Muscle layer of duodenum (tissue), 2 donors: Measurements from ENCODE around the gene LNX1.

Source experiments
- H3K27ac ChIP-seq: one replicate; pipeline ENCODE4 v1.7.0; 2013; ENCODE audit warnings: mild to moderate bottlenecking, low read length
- H3K27me3 ChIP-seq: one replicate; pipeline ENCODE4 v1.7.0; 2013; ENCODE audit warnings: low read depth, mild to moderate bottlenecking, control low read depth, low read length
- H3K36me3 ChIP-seq, 2 donors: one replicate each; pipeline ENCODE4 v1.7.0; 2013; ENCODE audit warnings: low read length in 2 of 2, control low read depth in 1 of 2, mild to moderate bottlenecking in 1 of 2; ENCODE audit not compliant: insufficient read depth in 2 of 2, control insufficient read depth in 1 of 2
- H3K4me1 ChIP-seq, 2 donors: one replicate each; pipeline ENCODE4 v1.7.0; 2013; ENCODE audit warnings: low read length in 2 of 2, mild to moderate bottlenecking in 2 of 2, control low read depth in 1 of 2, moderate library complexity in 1 of 2; ENCODE audit not compliant: insufficient read depth in 2 of 2, control insufficient read depth in 1 of 2
- H3K4me3 ChIP-seq, 2 donors: one replicate each; pipeline ENCODE4 v1.7.0; 2013; ENCODE audit warnings: low read length in 2 of 2, low read depth in 1 of 2, mild to moderate bottlenecking in 1 of 2
- H3K9me3 ChIP-seq, 2 donors: one replicate each; pipeline ENCODE4 v1.7.0; 2013; ENCODE audit warnings: low read length in 2 of 2, control low read depth in 1 of 2, mild to moderate bottlenecking in 1 of 2; ENCODE audit not compliant: control insufficient read depth in 1 of 2
- donor health status: healthy.

Gene LNX1

GRCh38 chr4:53619431-53619830 lies 28.1 kb upstream of the LNX1 start:
- Histone ChIP-seq H3K27me3 (no peaks in the 10 kb centered on the region), H3K9me3 (no peaks in the 10 kb centered on the region), H3K36me3 (no peaks in the 10 kb centered on the region), H3K4me3 (no peak overlapping the region), H3K4me1 (no peaks in the 10 kb centered on the region), H3K27ac (no peak overlapping the region)

- H3K9me3 ChIP-seq: no peaks in the 10 kb centered on the region
- H3K36me3 ChIP-seq: no peaks in the 10 kb centered on the region
- no peaks in the 10 kb centered on the region for H3K4me1 ChIP-seq
- H3K27me3 ChIP-seq: no peaks in the 10 kb centered on the region
- H3K4me3 ChIP-seq: no peak overlapping the region
- H3K27ac ChIP-seq: no peak overlapping the region
Measured at GRCh38 chr4:53618321-53618720, 27.0 kb upstream of the LNX1 start.

GRCh38 chr4:53617101-53617680 lies 25.9 kb upstream of the LNX1 start:
- Histone ChIP-seq H3K27ac (no peak overlapping the region), H3K4me1 (no peaks in the 10 kb centered on the region), H3K36me3 (no peaks in the 10 kb centered on the region), H3K27me3 (no peaks in the 10 kb centered on the region), H3K4me3 (no peak overlapping the region), H3K9me3 (no peaks in the 10 kb centered on the region)

GRCh38 chr4:53616219-53616618 lies 24.9 kb upstream of the LNX1 start:
- Histone ChIP-seq H3K4me1 (no peaks in the 10 kb centered on the region), H3K4me3 (no peak overlapping the region), H3K27me3 (no peaks in the 10 kb centered on the region), H3K36me3 (no peaks in the 10 kb centered on the region), H3K9me3 (no peaks in the 10 kb centered on the region), H3K27ac (no peak overlapping the region)

- H3K27ac ChIP-seq: no peak overlapping the region
- H3K4me3 ChIP-seq: no peak overlapping the region
Measured at GRCh38 chr4:53614591-53614990, 23.3 kb upstream of the LNX1 start.

GRCh38 chr4:53613428-53613827 lies 22.1 kb upstream of the LNX1 start:
- no peak overlapping the region for H3K27ac ChIP-seq
- H3K4me1 ChIP-seq: no peaks in the 10 kb centered on the region
- H3K27me3 ChIP-seq: no peaks in the 10 kb centered on the region
- peaks cover 0 to 4% of the 10 kb centered on the region in 2 donors for H3K9me3 ChIP-seq
- no peak overlapping the region for H3K4me3 ChIP-seq
- no peaks in the 10 kb centered on the region for H3K36me3 ChIP-seq

More at GRCh38 chr4:53614591-53614990, 23.3 kb upstream of the LNX1 start:
- no peaks in the 10 kb centered on the region for H3K36me3 ChIP-seq
- no peaks in the 10 kb centered on the region for H3K4me1 ChIP-seq
- H3K27me3 ChIP-seq: no peaks in the 10 kb centered on the region
- H3K9me3 ChIP-seq: no peaks in the 10 kb centered on the region

GRCh38 chr4:53608649-53609048 lies 17.4 kb upstream of the LNX1 start:
- Histone ChIP-seq H3K4me1 (no peaks in the 10 kb centered on the region), H3K9me3 (peaks cover 0 to 4% of the 10 kb centered on the region in 2 donors), H3K27ac (no peak overlapping the region), H3K27me3 (no peaks in the 10 kb centered on the region), H3K36me3 (no peaks in the 10 kb centered on the region), H3K4me3 (no peak overlapping the region)

GRCh38 chr4:53608242-53608641 lies 17.0 kb upstream of the LNX1 start:
- Histone ChIP-seq H3K27ac (no peak overlapping the region), H3K4me3 (no peak overlapping the region), H3K9me3 (peaks cover 0 to 4% of the 10 kb centered on the region in 2 donors), H3K36me3 (no peaks in the 10 kb centered on the region), H3K27me3 (no peaks in the 10 kb centered on the region), H3K4me1 (no peaks in the 10 kb centered on the region)

- H3K4me3 ChIP-seq: no peak overlapping the region
- no peaks in the 10 kb centered on the region for H3K27me3 ChIP-seq
- H3K4me1 ChIP-seq: no peaks in the 10 kb centered on the region
- H3K27ac ChIP-seq: no peak overlapping the region
- H3K36me3 ChIP-seq: no peaks in the 10 kb centered on the region
- H3K9me3 ChIP-seq: peaks cover 0 to 4% of the 10 kb centered on the region in 2 donors
Measured at GRCh38 chr4:53605783-53606182, 14.5 kb upstream of the LNX1 start.

- no peak overlapping the region for H3K4me3 ChIP-seq
- no peaks in the 10 kb centered on the region for H3K9me3 ChIP-seq
- H3K4me1 ChIP-seq: no peaks in the 10 kb centered on the region
- H3K36me3 ChIP-seq: no peaks in the 10 kb centered on the region
- H3K27me3 ChIP-seq: no peaks in the 10 kb centered on the region
- H3K27ac ChIP-seq: no peak overlapping the region
Measured at GRCh38 chr4:53602390-53602789, 11.1 kb upstream of the LNX1 start.

- H3K27ac ChIP-seq: no peak overlapping the region
- no peaks in the 10 kb centered on the region for H3K27me3 ChIP-seq
- no peaks in the 10 kb centered on the region for H3K36me3 ChIP-seq
- H3K9me3 ChIP-seq: no peaks in the 10 kb centered on the region
- H3K4me1 ChIP-seq: no peaks in the 10 kb centered on the region
- no peak overlapping the region for H3K4me3 ChIP-seq
Measured at GRCh38 chr4:53601251-53601764, 10.0 kb upstream of the LNX1 start.

GRCh38 chr4:53599632-53600031 lies 8.3 kb upstream of the LNX1 start:
- Histone ChIP-seq H3K4me1 (no peaks in the 10 kb centered on the region), H3K9me3 (no peaks in the 10 kb centered on the region), H3K27ac (no peak overlapping the region), H3K27me3 (no peaks in the 10 kb centered on the region), H3K4me3 (no peak overlapping the region), H3K36me3 (no peaks in the 10 kb centered on the region)
